ENCODE data around the gene PIGX.

Gene PIGX

GRCh38 chr3:196711838-196712513 is at the start of gene PIGX, which contains the start of gene CEP19:
TSS of gene PIGX (plus strand) at chr3:196712377.
TSS of gene CEP19 (minus strand) at chr3:196712250. CDS start at chr3:196708657, 3,593 bp downstream.
- peak; percentile 94 for DNase-seq

GRCh38 chr3:196662711-196663571 is 49.2 kb upstream of the PIGX start:
- no peak for DNase-seq

- DNase-seq = no peak
Measured at GRCh38 chr3:196666001-196666867, 45.9 kb upstream of the PIGX start.

- DNase-seq = no peak
Measured at GRCh38 chr3:196667056-196667825, 44.9 kb upstream of the PIGX start.

- no peak for DNase-seq
Measured at GRCh38 chr3:196670339-196670738, 41.8 kb upstream of the PIGX start.

- DNase-seq = no peak
Measured at GRCh38 chr3:196673632-196674031, 38.5 kb upstream of the PIGX start.

GRCh38 chr3:196677353-196677752 is 34.8 kb upstream of the PIGX start:
- DNase-seq = no peak

- DNase-seq = no peak
Measured at GRCh38 chr3:196677931-196678330, 34.2 kb upstream of the PIGX start.

- peak; percentile 77 for DNase-seq
Measured at GRCh38 chr3:196684548-196685407, 27.4 kb upstream of the PIGX start.

- DNase-seq = no peak
Measured at GRCh38 chr3:196686436-196686835, 25.7 kb upstream of the PIGX start.

- DNase-seq = no peak
Measured at GRCh38 chr3:196688349-196688748, 23.8 kb upstream of the PIGX start.

- DNase-seq = no peak
Measured at GRCh38 chr3:196689941-196690660, 22.1 kb upstream of the PIGX start.

GRCh38 chr3:196691386-196691785 is 20.8 kb upstream of the PIGX start:
- DNase-seq = no peak

- no peak for DNase-seq
Measured at GRCh38 chr3:196694202-196694638, 18.0 kb upstream of the PIGX start.

- DNase-seq = no peak
Measured at GRCh38 chr3:196694941-196695848, 17.0 kb upstream of the PIGX start.

GRCh38 chr3:196695849-196696226 is 16.3 kb upstream of the PIGX start:
- no peak for DNase-seq

GRCh38 chr3:196697270-196697669 is 14.9 kb upstream of the PIGX start:
- DNase-seq = no peak

GRCh38 chr3:196699749-196700148 is 12.4 kb upstream of the PIGX start:
- DNase-seq = no peak

GRCh38 chr3:196700801-196701200 is 11.4 kb upstream of the PIGX start:
- DNase-seq = no peak
